Left ventricle myocardium inferior (tissue), 1 donor: Measurements from ENCODE around the gene GLS. TPM values are rescaled to one million over a fixed set of nuclear protein-coding genes. Genes with fewer than 3 reads are reported as not detected.

Experiments
- DNase-seq: peaks from one replicate; pipeline ENCODE4 v3.0.0-alpha.2; 2020
- H3K27ac ChIP-seq: fragments of 200-600 bp; replicated peaks from 2 replicates; pipeline ENCODE4 v1.8.0; 2021
- H3K27me3 ChIP-seq: fragments of 200-600 bp; 2 replicates; pipeline ENCODE4 v1.8.0; 2021; ENCODE audit warnings: low read depth
- H3K36me3 ChIP-seq: fragments of 200-600 bp; 2 replicates; pipeline ENCODE4 v1.8.0; 2021
- H3K4me1 ChIP-seq: fragments of 200-600 bp; 2 replicates; pipeline ENCODE4 v1.8.0; 2021
- H3K4me3 ChIP-seq: fragments of 200-600 bp; 2 replicates; pipeline ENCODE4 v1.8.0; 2021; ENCODE audit warnings: mild to moderate bottlenecking, moderate library complexity
- H3K9me3 ChIP-seq: fragments of 200-600 bp; replicated peaks from 2 replicates; pipeline ENCODE4 v1.8.0; 2021
- CTCF ChIP-seq: fragments of 200-600 bp; IDR thresholded peaks from 2 replicates; pipeline ENCODE4 v1.8.0; 2021; ENCODE audit warnings: antibody characterized with exemption, mild to moderate bottlenecking, borderline replicate concordance
- intact Hi-C: fragments of 100-400 bp; cut with micrococcal nuclease; formaldehyde crosslinking; loops from one replicate; pipeline ENCODE4 v1.11.0; 2022
- total RNA-seq: library from RNA; stranded (reverse); fragmentation: NEBNext Ultra II Directional; extraction: Animal tissue kit (Norgen Biotek cat#: 25700); gene quantifications from one replicate; pipeline ENCODE4 v1.2.1, GENCODE V29; 2021
- donor health status: DM: no; HTN: yes; CAD: no; lungs with severe emphysema.

Gene GLS
- total RNA-seq, 1 donor from 2014 or later: 48.4 TPM

DNA sequence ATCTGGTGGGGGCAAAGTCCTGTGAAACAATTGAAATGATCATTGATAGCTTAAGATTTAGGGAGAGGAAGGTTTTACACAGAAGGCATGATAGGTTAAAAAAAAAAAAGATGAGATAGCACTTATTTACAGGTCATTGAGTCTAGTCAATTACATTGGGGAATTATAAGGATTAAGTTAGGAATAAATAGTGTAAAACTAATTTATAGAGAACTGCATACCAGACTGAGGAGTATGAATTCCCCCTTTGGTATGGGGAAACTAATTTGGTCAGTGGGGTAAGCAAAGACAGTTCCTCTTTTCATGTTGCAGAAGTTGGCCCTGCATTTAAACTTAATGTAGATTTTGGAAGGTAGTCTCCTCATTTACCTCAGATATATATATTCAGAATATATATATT lies 10.8 kb downstream of the GLS start:
- no peak for TF ChIP-seq CTCF
- intact Hi-C loops: no loop called here
- peaks cover 8% of the 10 kb centered on the region for H3K36me3 ChIP-seq
- no peak for DNase-seq
- peaks cover 87% of the 10 kb centered on the region for H3K4me1 ChIP-seq
- no peaks in the 10 kb centered on the region for H3K27me3 ChIP-seq
- no peak overlapping the region for H3K27ac ChIP-seq
- no peak overlapping the region for H3K4me3 ChIP-seq
- no peaks in the 10 kb centered on the region for H3K9me3 ChIP-seq

- Histone ChIP-seq H3K9me3 (no peaks in the 10 kb centered on the region), H3K27me3 (no peaks in the 10 kb centered on the region), H3K27ac (no peak overlapping the region), H3K4me1 (peaks cover 86% of the 10 kb centered on the region), H3K36me3 (peaks cover 10% of the 10 kb centered on the region), H3K4me3 (no peak overlapping the region)
- no peak for DNase-seq
- no peak for TF ChIP-seq CTCF
- intact Hi-C loops: no loop called here
Observed at GRCh38 chr2:190891889-190892288, 11.3 kb downstream of the GLS start.

DNA sequence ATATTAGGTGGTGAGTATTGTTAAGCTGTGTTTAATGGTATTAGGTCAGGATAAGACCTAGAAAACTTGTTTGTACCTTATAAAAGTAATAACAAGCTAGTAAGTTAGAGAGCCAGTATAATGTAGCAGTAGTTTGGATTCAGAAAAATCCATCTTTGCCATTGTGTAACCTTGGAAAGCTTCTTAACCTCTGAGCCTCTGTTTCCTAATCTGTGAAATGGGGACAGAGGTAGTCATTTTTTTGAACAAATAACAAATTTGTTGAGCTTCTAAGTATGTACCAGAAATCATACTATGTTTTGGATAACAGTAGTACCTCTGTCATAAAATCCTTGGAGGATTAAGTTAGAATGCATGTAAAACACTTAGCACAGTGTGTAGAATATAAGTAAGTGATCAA lies 12.5 kb downstream of the GLS start:
- Histone ChIP-seq H3K36me3 (peaks cover 11% of the 10 kb centered on the region), H3K4me1 (peaks cover 85% of the 10 kb centered on the region), H3K27me3 (no peaks in the 10 kb centered on the region), H3K27ac (no peak overlapping the region), H3K4me3 (no peak overlapping the region), H3K9me3 (no peaks in the 10 kb centered on the region)
- intact Hi-C loops: no loop called here
- no peak for TF ChIP-seq CTCF
- DNase-seq: no peak

DNA sequence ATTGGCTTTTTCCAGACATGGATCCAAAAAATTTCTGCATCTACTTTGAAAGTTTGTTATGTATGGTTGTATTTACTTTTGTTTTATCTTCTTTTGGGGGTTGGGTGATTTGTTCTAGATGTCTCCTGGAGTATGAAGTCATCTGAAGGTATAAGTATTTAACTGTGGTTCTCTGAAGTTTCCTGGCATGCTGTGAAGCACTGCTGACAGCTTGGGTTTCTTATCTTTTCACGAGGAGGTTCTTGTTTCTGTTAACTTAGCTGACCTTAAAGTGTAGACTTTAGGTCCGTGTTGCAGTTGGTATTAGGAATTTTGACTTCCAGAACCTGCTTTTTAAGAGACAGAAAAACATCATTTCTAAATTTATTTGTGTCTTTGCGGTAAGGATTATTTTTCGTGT lies 15.9 kb downstream of the GLS start:
- intact Hi-C loops: no loop called here
- H3K27ac ChIP-seq: peak overlapping the region; percentile 47
- H3K9me3 ChIP-seq: no peaks in the 10 kb centered on the region
- peaks cover 24% of the 10 kb centered on the region for H3K36me3 ChIP-seq
- no peak for DNase-seq
- H3K27me3 ChIP-seq: no peaks in the 10 kb centered on the region
- TF ChIP-seq CTCF: no peak
- peaks cover 54% of the 10 kb centered on the region for H3K4me1 ChIP-seq
- H3K4me3 ChIP-seq: peak overlapping the region; percentile 3

DNA sequence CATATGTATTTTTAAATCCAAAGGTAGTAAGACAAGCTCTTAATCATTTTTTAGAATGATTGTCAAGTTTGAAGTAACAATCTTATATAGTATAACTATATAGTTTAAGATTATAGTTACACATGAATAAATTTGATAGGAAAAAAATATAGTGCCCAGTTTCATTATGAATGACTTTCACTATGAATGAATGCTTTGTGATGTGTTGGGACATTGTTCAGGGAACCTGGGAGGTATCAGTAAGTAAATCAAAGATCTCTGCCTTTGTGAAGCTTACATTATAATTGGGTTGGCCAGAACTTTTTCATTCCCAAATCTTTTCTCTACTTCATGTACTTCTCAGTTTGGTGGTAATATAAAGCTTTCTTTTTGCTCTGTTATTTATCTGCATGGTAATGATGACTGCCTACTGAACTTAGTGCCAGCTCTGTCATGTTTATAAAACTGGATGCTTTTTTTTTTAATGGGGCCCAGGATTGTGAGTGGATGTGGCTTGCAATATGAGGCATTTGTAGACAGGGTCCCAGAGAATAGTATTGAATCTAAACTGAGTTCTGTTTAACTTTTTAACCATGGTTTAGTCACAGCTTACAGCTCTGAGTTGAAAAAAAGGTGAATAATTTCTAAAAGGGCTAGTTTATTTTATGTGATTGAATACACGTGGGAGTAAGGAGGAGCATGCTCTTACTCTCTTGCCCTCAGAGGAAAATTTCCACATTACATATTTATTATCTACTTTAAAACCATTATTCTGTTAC lies 23.3 kb downstream of the GLS start:
- no peak overlapping the region for H3K27ac ChIP-seq
- H3K4me1 ChIP-seq: no peaks in the 10 kb centered on the region
- TF ChIP-seq CTCF: no peak
- H3K9me3 ChIP-seq: no peaks in the 10 kb centered on the region
- DNase-seq: no peak
- H3K4me3 ChIP-seq: no peak overlapping the region
- no peaks in the 10 kb centered on the region for H3K27me3 ChIP-seq
- intact Hi-C loops: no loop called here
- peaks cover 66% of the 10 kb centered on the region for H3K36me3 ChIP-seq
